HepG2 (cell line): ENCODE data around the gene CNNM2.
"Not testable (repeated sequence)": the region's sequence is repeated elsewhere in the genome, so short reads cannot be mapped to it uniquely, and the experiment has no call there.

Source experiments
- FOSL2 ChIP-seq: sonication (generic); formaldehyde crosslinking; IDR thresholded peaks from 2 replicates; pipeline ENCODE4 v1.4.0; 2020; ENCODE audit warnings: missing genetic modification reagents
- FOXC1 ChIP-seq: sonication (generic); formaldehyde crosslinking; IDR thresholded peaks from 2 replicates; pipeline ENCODE4 v1.8.0; 2022; ENCODE audit warnings: mild to moderate bottlenecking, missing genetic modification reagents, borderline replicate concordance
- FOXJ3 ChIP-seq: sonication (generic); formaldehyde crosslinking; IDR thresholded peaks from 2 replicates; pipeline ENCODE4 v1.4.0; 2020; ENCODE audit warnings: missing genetic modification reagents, mild to moderate bottlenecking, borderline replicate concordance
- MIER3 ChIP-seq: IDR thresholded peaks from 2 replicates; pipeline ENCODE4 v1.6.1; 2016; ENCODE audit warnings: missing compliant biosample characterization, borderline replicate concordance
- NFYB ChIP-seq: sonication (generic); formaldehyde crosslinking; IDR thresholded peaks from 2 replicates; pipeline ENCODE4 v1.4.0; 2020; ENCODE audit warnings: missing genetic modification reagents
- RBM39 ChIP-seq: fragments of 200-400 bp; formaldehyde crosslinking; IDR thresholded peaks from one replicate; pipeline ENCODE4 v1.6.1; 2018; ENCODE audit warnings: antibody characterized with exemption, mild to moderate bottlenecking, low read depth, low read length; ENCODE audit not compliant: poor library complexity, severe bottlenecking
- TBP ChIP-seq: sonication (generic); formaldehyde crosslinking; IDR thresholded peaks from 2 replicates; pipeline ENCODE4 v1.5.0; 2020; ENCODE audit warnings: missing genetic modification reagents
- ZNF274 ChIP-seq: sonication (generic); formaldehyde crosslinking; IDR thresholded peaks from 2 replicates; pipeline ENCODE4 v1.5.1; 2020; ENCODE audit warnings: mild to moderate bottlenecking, missing genetic modification reagents
- ZNF607 ChIP-seq: sonication (generic); formaldehyde crosslinking; IDR thresholded peaks from 2 replicates; pipeline ENCODE4 v1.5.1; 2020; ENCODE audit warnings: missing genetic modification reagents, mild to moderate bottlenecking, borderline replicate concordance
- TF ChIP-seq, protein P1 (sequence below): sonication (generic); formaldehyde crosslinking; IDR thresholded peaks from 2 replicates; pipeline ENCODE4 v1.4.0; 2020; ENCODE audit warnings: missing genetic modification reagents

DNA sequence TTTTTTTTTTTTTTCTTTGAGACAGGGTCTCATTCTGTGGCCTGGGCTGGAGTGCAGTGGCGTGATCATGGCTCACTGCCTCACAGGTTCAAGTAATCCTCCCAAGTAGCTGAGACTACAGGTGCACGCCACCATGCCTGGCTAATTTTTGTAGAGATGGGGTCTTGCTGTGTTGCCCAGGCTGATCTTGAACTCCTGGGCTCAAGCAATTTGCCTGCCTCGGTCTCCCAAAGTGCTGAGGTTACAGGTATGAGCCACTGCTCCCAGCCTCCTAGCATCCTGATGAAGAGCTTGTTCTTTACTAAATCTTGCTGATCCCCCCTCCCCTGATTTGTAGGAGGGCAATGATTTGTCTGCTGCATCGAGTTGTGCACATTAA is 149.0 kb downstream of the CNNM2 start:
- TF ChIP-seq, protein P1, sequence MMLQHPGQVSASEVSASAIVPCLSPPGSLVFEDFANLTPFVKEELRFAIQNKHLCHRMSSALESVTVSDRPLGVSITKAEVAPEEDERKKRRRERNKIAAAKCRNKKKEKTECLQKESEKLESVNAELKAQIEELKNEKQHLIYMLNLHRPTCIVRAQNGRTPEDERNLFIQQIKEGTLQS: not testable (repeated sequence)
- TF ChIP-seq ZNF274 (CRISPR knock-in tag); FOSL2 (CRISPR knock-in tag); TBP; FOXJ3 (CRISPR knock-in tag); ZNF607 (CRISPR knock-in tag); NFYB (CRISPR knock-in tag); RBM39; MIER3 (CRISPR knock-in tag); FOXC1 (CRISPR knock-in tag): not testable (repeated sequence)
